Skeletal muscle satellite cell (primary cell): Measurements from ENCODE around the gene RPUSD1. TPM values are rescaled to one million over a fixed set of nuclear protein-coding genes. Genes with fewer than 3 reads are reported as not detected.

Experiments
- small RNA-seq: library from RNA; depleted of rRNA; stranded (forward); fragments of <200 nt; gene quantifications from one replicate; pipeline ENCODE3, GENCODE V24; 2012

RPUSD1 gene

Small RNAs within 50 kb of the gene (small RNA-seq; reads per million reads assigned to genes)
- gene MIR662 = not detected
